Mammary epithelial cell (primary cell): Measurements from ENCODE around the gene CD3D.

Source experiments
- CTCF ChIP-seq, 2 donors: IDR thresholded peaks in 1 of 2; conservative IDR thresholded peaks in 1 of 2; 2 replicates each; pipeline ENCODE4 v1.5.1; 2011 to 2012; ENCODE audit warnings: inconsistent platforms in 2 of 2, low read length in 2 of 2, mild to moderate bottlenecking in 2 of 2, control low read depth in 1 of 2, low read depth in 1 of 2; ENCODE audit not compliant: insufficient read depth in 1 of 2; ENCODE audit errors: extremely low read depth in 1 of 2
- EZH2 ChIP-seq: IDR thresholded peaks from 2 replicates; pipeline ENCODE4 v1.6.1; 2012; ENCODE audit warnings: low read length, inconsistent platforms, borderline replicate concordance

DNA sequence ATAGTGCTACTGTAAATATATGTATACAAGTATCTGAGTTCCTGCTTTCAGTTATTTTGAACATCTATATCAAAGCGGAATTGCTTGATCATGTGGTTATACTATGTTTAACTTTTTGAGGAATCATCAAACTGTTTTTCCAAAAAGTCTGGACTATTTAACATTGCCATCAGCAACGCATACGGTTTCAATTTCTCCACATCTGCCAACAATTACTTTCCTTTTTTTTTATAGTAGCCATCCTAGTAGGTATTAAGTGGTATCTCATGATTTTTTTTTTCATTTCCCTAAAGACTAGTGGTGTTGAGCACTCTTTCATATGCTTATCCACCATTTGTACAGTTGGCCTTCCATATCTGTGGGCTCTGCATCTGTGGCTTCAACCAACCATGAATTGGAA is 15.6 kb upstream of the CD3D start:
- TF ChIP-seq CTCF (conservative IDR thresholded peaks at IDR 0.05 in 1 of 2, IDR thresholded peaks at IDR 0.05 in 1 of 2; ENCODE audit: extremely low read depth in 1 of 2, insufficient read depth in 1 of 2, low read depth in 1 of 2, low read length in 2 of 2) (no peak), EZH2 (no peak)
